Keratinocyte (primary cell): ENCODE data around the gene ATP2C1. TPM values are rescaled to one million over a fixed set of nuclear protein-coding genes. Genes with fewer than 3 reads are reported as not detected.

Experiments used
- DNase-seq: peaks from one replicate; pipeline ENCODE4 v3.0.0-alpha.2; 2011; ENCODE audit warnings: low read depth, missing footprints, low spot score
- FAIRE-seq: peaks from 2 replicates; lab custom pipeline; 2011; peaks lifted over from hg19 to GRCh38; lab: Jason Lieb, UNC
- H2AFZ ChIP-seq: 2 replicates; pipeline ENCODE4 v1.6.0; 2012; ENCODE audit warnings: low read length, control low read depth, inconsistent platforms; ENCODE audit not compliant: control insufficient read depth
- H3K27ac ChIP-seq: 2 replicates; pipeline ENCODE4 v1.5.1; 2011; ENCODE audit warnings: low read length; ENCODE audit not compliant: control insufficient read depth, insufficient read depth
- H3K27me3 ChIP-seq: 3 replicates; pipeline ENCODE4 v1.6.0; 2011; ENCODE audit warnings: low read length; ENCODE audit not compliant: control insufficient read depth, insufficient read depth; ENCODE audit errors: extremely low read depth
- H3K36me3 ChIP-seq, 2 experiments: 2 replicates in 1 of 2; 3 replicates in 1 of 2; pipeline ENCODE4 v1.5.1; 2011; ENCODE audit warnings: low read length in 2 of 2, mild to moderate bottlenecking in 1 of 2; ENCODE audit not compliant: control insufficient read depth in 2 of 2, insufficient read depth in 2 of 2; ENCODE audit errors: extremely low read depth in 1 of 2
- H3K4me1 ChIP-seq: 3 replicates; pipeline ENCODE4 v1.5.1; 2011; ENCODE audit warnings: low read length; ENCODE audit not compliant: control insufficient read depth, insufficient read depth; ENCODE audit errors: extremely low read depth
- H3K4me2 ChIP-seq: 3 replicates; pipeline ENCODE4 v1.6.0; 2011; ENCODE audit warnings: low read depth, low read length; ENCODE audit not compliant: control insufficient read depth, insufficient read depth; ENCODE audit errors: extremely low read depth
- H3K4me3 ChIP-seq, 3 experiments: fragments of 200-600 bp in 1 of 3; sonication (generic) in 1 of 3; 2 replicates in 2 of 3; 3 replicates in 1 of 3; pipeline ENCODE4 v1.5.1; 2011 to 2016; ENCODE audit warnings: low read length in 3 of 3, mild to moderate bottlenecking in 3 of 3, control low read depth in 2 of 3, inconsistent platforms in 1 of 3, low read depth in 1 of 3, mixed read lengths in 1 of 3, mixed run types in 1 of 3, moderate library complexity in 1 of 3; ENCODE audit not compliant: control insufficient read depth in 2 of 3, insufficient read depth in 2 of 3; ENCODE audit errors: extremely low read depth in 1 of 3
- H3K79me2 ChIP-seq: 2 replicates; pipeline ENCODE4 v1.6.0; 2012; ENCODE audit warnings: low read length; ENCODE audit not compliant: control insufficient read depth, insufficient read depth
- H3K9ac ChIP-seq: 3 replicates; pipeline ENCODE4 v1.6.0; 2011; ENCODE audit warnings: low read length; ENCODE audit not compliant: control insufficient read depth, insufficient read depth; ENCODE audit errors: extremely low read depth
- H3K9me1 ChIP-seq: 3 replicates; pipeline ENCODE4 v1.6.0; 2011; ENCODE audit warnings: low read length; ENCODE audit not compliant: control insufficient read depth, insufficient read depth; ENCODE audit errors: extremely low read depth
- H3K9me3 ChIP-seq: 2 replicates; pipeline ENCODE4 v1.5.1; 2012; ENCODE audit warnings: low read depth, low read length; ENCODE audit not compliant: control insufficient read depth
- H4K20me1 ChIP-seq: 3 replicates; pipeline ENCODE4 v1.6.0; 2011; ENCODE audit warnings: low read length; ENCODE audit not compliant: control insufficient read depth, insufficient read depth; ENCODE audit errors: extremely low read depth
- EZH2 ChIP-seq: IDR thresholded peaks from one replicate; pipeline ENCODE4 v1.6.1; 2012; ENCODE audit warnings: inconsistent platforms, mild to moderate bottlenecking, low read length, moderate library complexity
- dilution Hi-C: fragments of 300-500 bp; cut with MboI; formaldehyde crosslinking; loops from one replicate; pipeline ENCODE4 v1.7.0; 2020; ENCODE audit warnings: low sequenced_read_pairs; ENCODE audit not compliant: extremely low pct_ligation_motif_present
- polyA plus RNA-seq, 5 experiments: library from polyadenylated mRNA; depleted of rRNA in 3 of 5; stranded (reverse) in 3 of 5; stranded (forward) in 1 of 5; unstranded in 1 of 5; fragments of >200 nt; gene quantifications; 1 replicate in 1 of 5; 2 replicates in 3 of 5; 3 replicates in 1 of 5; pipeline versions ENCODE4 v1.2.1 to v1.2.3, GENCODE V29; 2011 to 2012; ENCODE audit warnings: missing spikeins in 2 of 5, low read depth in 1 of 5, low replicate concordance in 1 of 5
- TF ChIP-seq, protein P1 (sequence below), 3 experiments: IDR thresholded peaks in 1 of 3; conservative IDR thresholded peaks in 1 of 3; optimal IDR thresholded peaks in 1 of 3; 2 replicates in 2 of 3; 3 replicates in 1 of 3; pipeline versions ENCODE3 to v1.5.1; 2011; ENCODE audit warnings: low read length in 3 of 3, mild to moderate bottlenecking in 3 of 3, moderate library complexity in 2 of 3, control low read depth in 1 of 3, inconsistent platforms in 1 of 3; ENCODE audit not compliant: insufficient read depth in 2 of 3; ENCODE audit errors: extremely low read depth in 1 of 3

ATP2C1 gene
- polyA plus RNA-seq, 1 donor (not counting 4 experiments of a cell fraction or from before 2014, with no cell fraction given) = 141 TPM

DNA sequence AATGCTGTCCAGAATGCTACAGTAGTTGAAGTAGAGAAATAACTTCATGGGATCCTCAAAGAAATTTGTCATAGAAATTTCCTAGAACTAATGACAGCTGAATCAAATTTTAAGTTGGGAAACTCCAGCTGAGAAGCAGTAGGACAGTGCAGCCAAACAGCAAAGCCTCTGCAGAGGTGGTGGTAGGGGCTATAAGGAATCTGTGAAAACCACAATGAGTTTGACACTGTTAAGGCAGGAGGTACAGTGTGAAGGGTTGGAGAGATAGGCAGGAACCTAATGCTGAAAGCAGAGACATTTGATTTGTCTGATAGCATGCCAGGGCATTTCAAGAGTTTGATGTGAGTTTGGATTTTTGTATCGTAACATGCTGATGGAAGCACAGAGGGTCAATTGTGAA, 110.7 kb downstream of the ATP2C1 start:
- Histone ChIP-seq H3K27ac (no peak overlapping the region), H3K36me3 (peaks cover 2 to 14% of the 10 kb centered on the region in 2 experiments), H2AFZ (no peak overlapping the region), H3K27me3 (no peaks in the 10 kb centered on the region), H3K9me3 (no peaks in the 10 kb centered on the region), H3K4me3 (no peak overlapping the region), H3K9me1 (no peaks in the 10 kb centered on the region), H3K9ac (no peak overlapping the region), H3K4me2 (no peak overlapping the region), H3K79me2 (no peaks in the 10 kb centered on the region), H4K20me1 (no peaks in the 10 kb centered on the region), H3K4me1 (no peaks in the 10 kb centered on the region)
- no peak for DNase-seq
- FAIRE-seq = peak; percentile 55
- dilution Hi-C loops = no loop called here
- TF ChIP-seq, protein P1, sequence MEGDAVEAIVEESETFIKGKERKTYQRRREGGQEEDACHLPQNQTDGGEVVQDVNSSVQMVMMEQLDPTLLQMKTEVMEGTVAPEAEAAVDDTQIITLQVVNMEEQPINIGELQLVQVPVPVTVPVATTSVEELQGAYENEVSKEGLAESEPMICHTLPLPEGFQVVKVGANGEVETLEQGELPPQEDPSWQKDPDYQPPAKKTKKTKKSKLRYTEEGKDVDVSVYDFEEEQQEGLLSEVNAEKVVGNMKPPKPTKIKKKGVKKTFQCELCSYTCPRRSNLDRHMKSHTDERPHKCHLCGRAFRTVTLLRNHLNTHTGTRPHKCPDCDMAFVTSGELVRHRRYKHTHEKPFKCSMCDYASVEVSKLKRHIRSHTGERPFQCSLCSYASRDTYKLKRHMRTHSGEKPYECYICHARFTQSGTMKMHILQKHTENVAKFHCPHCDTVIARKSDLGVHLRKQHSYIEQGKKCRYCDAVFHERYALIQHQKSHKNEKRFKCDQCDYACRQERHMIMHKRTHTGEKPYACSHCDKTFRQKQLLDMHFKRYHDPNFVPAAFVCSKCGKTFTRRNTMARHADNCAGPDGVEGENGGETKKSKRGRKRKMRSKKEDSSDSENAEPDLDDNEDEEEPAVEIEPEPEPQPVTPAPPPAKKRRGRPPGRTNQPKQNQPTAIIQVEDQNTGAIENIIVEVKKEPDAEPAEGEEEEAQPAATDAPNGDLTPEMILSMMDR (optimal IDR thresholded peaks at IDR 0.05 in 1 of 3, IDR thresholded peaks at IDR 0.05 in 1 of 3, conservative IDR thresholded peaks at IDR 0.05 in 1 of 3; ENCODE audit: extremely low read depth in 1 of 3, insufficient read depth in 2 of 3, low read length in 3 of 3) = no peak
- TF ChIP-seq EZH2 = no peak

GRCh38 chr3:131007256-131007655, 113.4 kb downstream of the ATP2C1 start:
- no peak overlapping the region for H3K27ac ChIP-seq
- dilution Hi-C loops = no loop called here
- H3K4me1 ChIP-seq = no peaks in the 10 kb centered on the region
- no peaks in the 10 kb centered on the region for H4K20me1 ChIP-seq
- H2AFZ ChIP-seq = no peak overlapping the region
- H3K9me3 ChIP-seq = no peaks in the 10 kb centered on the region
- no peaks in the 10 kb centered on the region for H3K79me2 ChIP-seq
- no peak overlapping the region for H3K4me2 ChIP-seq
- H3K9me1 ChIP-seq = no peaks in the 10 kb centered on the region
- H3K4me3 ChIP-seq = no peak overlapping the region
- FAIRE-seq (no peak), DNase-seq (no peak)
- no peaks in the 10 kb centered on the region for H3K27me3 ChIP-seq
- no peak for TF ChIP-seq EZH2
- TF ChIP-seq, protein P1 (optimal IDR thresholded peaks at IDR 0.05 in 1 of 3, IDR thresholded peaks at IDR 0.05 in 1 of 3, conservative IDR thresholded peaks at IDR 0.05 in 1 of 3; ENCODE audit: extremely low read depth in 1 of 3, insufficient read depth in 2 of 3, low read length in 3 of 3) = no peak
- H3K36me3 ChIP-seq = peaks cover 9 to 13% of the 10 kb centered on the region in 2 experiments
- no peak overlapping the region for H3K9ac ChIP-seq
